ENCODE data around the gene CSF1.

CSF1 gene

DNA sequence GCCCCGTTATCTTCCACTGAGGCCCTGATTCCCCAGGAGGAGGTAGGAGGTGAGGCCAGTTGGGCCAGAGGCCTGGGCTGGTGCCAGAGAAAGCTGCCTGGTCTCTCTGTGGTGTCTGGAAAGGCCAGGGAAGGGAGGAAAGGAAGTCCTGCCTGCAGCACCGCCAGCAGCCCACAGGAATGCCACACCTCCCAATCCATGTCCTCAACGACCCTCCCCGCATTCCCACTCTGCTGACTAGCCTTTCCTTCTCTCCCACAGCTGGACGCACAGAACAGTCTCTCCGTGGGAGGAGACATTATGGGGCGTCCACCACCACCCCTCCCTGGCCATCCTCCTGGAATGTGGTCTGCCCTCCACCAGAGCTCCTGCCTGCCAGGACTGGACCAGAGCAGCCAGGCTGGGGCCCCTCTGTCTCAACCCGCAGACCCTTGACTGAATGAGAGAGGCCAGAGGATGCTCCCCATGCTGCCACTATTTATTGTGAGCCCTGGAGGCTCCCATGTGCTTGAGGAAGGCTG lies 18.0 kb downstream of the CSF1 start:
- Histone ChIP-seq H3K18ac (ENCODE audit: low read depth in 1 of 2, low read length in 2 of 2) (peak overlapping the region; percentile 70 to 78), H3K9ac (ENCODE audit: low read length) (peak overlapping the region; percentile 45), H3K9me3 (ENCODE audit: control insufficient read depth, low read length) (peaks cover 9% of the 10 kb centered on the region), H3K79me1 (replicated peaks; ENCODE audit: low read length, poor library complexity, severe bottlenecking) (no peaks in the 10 kb centered on the region), H3K4me2 (ENCODE audit: low read length, poor library complexity, severe bottlenecking) (no peak overlapping the region), H4K91ac (ENCODE audit: low read length) (peak overlapping the region; percentile 74), H2AK5ac (ENCODE audit: low read length, severe bottlenecking) (peak overlapping the region; percentile 46), H2BK12ac (ENCODE audit: low read length in 2 of 2) (peak overlapping the region; percentile 16 to 82), H3K4ac (ENCODE audit: low read depth in 1 of 2, low read length in 2 of 2) (peak overlapping the region; percentile 74 to 77), H3K27me3 (ENCODE audit: control insufficient read depth in 1 of 2, insufficient read depth in 1 of 2, low read length in 2 of 2) (no peaks in the 10 kb centered on the region), H3K23ac (ENCODE audit: low read length in 2 of 2) (no peak overlapping the region), H2BK120ac (ENCODE audit: low read depth, low read length) (no peak overlapping the region), H3K4me3 (ENCODE audit: insufficient read depth in 1 of 2, low read depth in 1 of 2, low read length in 2 of 2) (no peak overlapping the region), H2AFZ (ENCODE audit: low read depth, low read length) (no peak overlapping the region), H3K4me1 (ENCODE audit: control insufficient read depth, insufficient read depth, low read depth, low read length) (peaks cover 38% of the 10 kb centered on the region), H2BK5ac (ENCODE audit: low read depth, low read length, poor library complexity, severe bottlenecking) (no peak overlapping the region), H3K14ac (ENCODE audit: low read length in 2 of 2) (peak overlapping the region in 1 of 2 experiments; percentile 9), H2BK15ac (ENCODE audit: low read depth, poor library complexity, severe bottlenecking) (no peak overlapping the region), H3K27ac (ENCODE audit: low read length, poor library complexity, severe bottlenecking) (peak overlapping the region; percentile 47), H3K36me3 (ENCODE audit: control insufficient read depth in 1 of 2, insufficient read depth in 2 of 2, low read depth in 1 of 2, low read length in 2 of 2) (peaks cover 63 to 64% of the 10 kb centered on the region in 2 experiments), H4K8ac (ENCODE audit: low read length) (peak overlapping the region; percentile 59)
- 47% methylated on average over 8 of the region's 8 CpGs for WGBS
- peak; percentile 66 for DNase-seq

DNA sequence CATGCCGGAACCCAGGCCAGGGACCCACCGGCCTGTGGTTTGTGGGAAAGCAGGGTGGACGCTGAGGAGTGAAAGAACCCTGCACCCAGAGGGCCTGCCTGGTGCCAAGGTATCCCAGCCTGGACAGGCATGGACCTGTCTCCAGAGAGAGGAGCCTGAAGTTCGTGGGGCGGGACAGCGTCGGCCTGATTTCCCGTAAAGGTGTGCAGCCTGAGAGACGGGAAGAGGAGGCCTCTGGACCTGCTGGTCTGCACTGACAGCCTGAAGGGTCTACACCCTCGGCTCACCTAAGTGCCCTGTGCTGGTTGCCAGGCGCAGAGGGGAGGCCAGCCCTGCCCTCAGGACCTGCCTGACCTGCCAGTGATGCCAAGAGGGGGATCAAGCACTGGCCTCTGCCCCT lies 18.5 kb downstream of the CSF1 start:
- H3K27me3 ChIP-seq (ENCODE audit: control insufficient read depth in 1 of 2, insufficient read depth in 1 of 2, low read length in 2 of 2): no peaks in the 10 kb centered on the region
- peak overlapping the region; percentile 83 for H4K8ac ChIP-seq (ENCODE audit: low read length)
- H3K4ac ChIP-seq (ENCODE audit: low read depth in 1 of 2, low read length in 2 of 2): peak overlapping the region; percentile 24 to 42
- H3K27ac ChIP-seq (ENCODE audit: low read length, poor library complexity, severe bottlenecking): peak overlapping the region; percentile 24
- H2AFZ ChIP-seq (ENCODE audit: low read depth, low read length): no peak overlapping the region
- 99% methylated on average over 11 of the region's 11 CpGs for WGBS
- no peak for DNase-seq
- H4K91ac ChIP-seq (ENCODE audit: low read length): peak overlapping the region; percentile 74
- no peak overlapping the region for H2BK5ac ChIP-seq (ENCODE audit: low read depth, low read length, poor library complexity, severe bottlenecking)
- peaks cover 43% of the 10 kb centered on the region for H3K4me1 ChIP-seq (ENCODE audit: control insufficient read depth, insufficient read depth, low read depth, low read length)
- peak overlapping the region; percentile 45 for H3K9ac ChIP-seq (ENCODE audit: low read length)
- H2BK15ac ChIP-seq (ENCODE audit: low read depth, poor library complexity, severe bottlenecking): no peak overlapping the region
- H3K4me3 ChIP-seq (ENCODE audit: insufficient read depth in 1 of 2, low read depth in 1 of 2, low read length in 2 of 2): no peak overlapping the region
- H2BK12ac ChIP-seq (ENCODE audit: low read length in 2 of 2): peak overlapping the region; percentile 27 to 82
- peak overlapping the region; percentile 33 for H2AK5ac ChIP-seq (ENCODE audit: low read length, severe bottlenecking)
- H3K14ac ChIP-seq (ENCODE audit: low read length in 2 of 2): peak overlapping the region in 1 of 2 experiments; percentile 56
- peaks cover 9% of the 10 kb centered on the region for H3K9me3 ChIP-seq (ENCODE audit: control insufficient read depth, low read length)
- H3K79me1 ChIP-seq (replicated peaks; ENCODE audit: low read length, poor library complexity, severe bottlenecking): no peaks in the 10 kb centered on the region
- H2BK120ac ChIP-seq (ENCODE audit: low read depth, low read length): no peak overlapping the region
- no peak overlapping the region for H3K4me2 ChIP-seq (ENCODE audit: low read length, poor library complexity, severe bottlenecking)
- H3K23ac ChIP-seq (ENCODE audit: low read length in 2 of 2): no peak overlapping the region
- peaks cover 57 to 58% of the 10 kb centered on the region in 2 experiments for H3K36me3 ChIP-seq (ENCODE audit: control insufficient read depth in 1 of 2, insufficient read depth in 2 of 2, low read depth in 1 of 2, low read length in 2 of 2)
- peak overlapping the region; percentile 70 to 78 for H3K18ac ChIP-seq (ENCODE audit: low read depth in 1 of 2, low read length in 2 of 2)

DNA sequence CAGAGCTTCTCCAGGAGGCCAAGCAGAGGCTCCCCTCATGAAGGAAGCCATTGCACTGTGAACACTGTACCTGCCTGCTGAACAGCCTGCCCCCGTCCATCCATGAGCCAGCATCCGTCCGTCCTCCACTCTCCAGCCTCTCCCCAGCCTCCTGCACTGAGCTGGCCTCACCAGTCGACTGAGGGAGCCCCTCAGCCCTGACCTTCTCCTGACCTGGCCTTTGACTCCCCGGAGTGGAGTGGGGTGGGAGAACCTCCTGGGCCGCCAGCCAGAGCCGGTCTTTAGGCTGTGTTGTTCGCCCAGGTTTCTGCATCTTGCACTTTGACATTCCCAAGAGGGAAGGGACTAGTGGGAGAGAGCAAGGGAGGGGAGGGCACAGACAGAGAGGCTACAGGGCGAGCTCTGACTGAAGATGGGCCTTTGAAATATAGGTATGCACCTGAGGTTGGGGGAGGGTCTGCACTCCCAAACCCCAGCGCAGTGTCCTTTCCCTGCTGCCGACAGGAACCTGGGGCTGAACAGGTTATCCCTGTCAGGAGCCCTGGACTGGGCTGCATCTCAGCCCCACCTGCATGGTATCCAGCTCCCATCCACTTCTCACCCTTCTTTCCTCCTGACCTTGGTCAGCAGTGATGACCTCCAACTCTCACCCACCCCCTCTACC lies 19.1 kb downstream of the CSF1 start:
- DNase-seq: no peak
- H4K91ac ChIP-seq (ENCODE audit: low read length): peak overlapping the region; percentile 24
- no peaks in the 10 kb centered on the region for H3K79me1 ChIP-seq (replicated peaks; ENCODE audit: low read length, poor library complexity, severe bottlenecking)
- peak overlapping the region in 1 of 2 experiments; percentile 56 for H3K14ac ChIP-seq (ENCODE audit: low read length in 2 of 2)
- no peak overlapping the region for H3K27ac ChIP-seq (ENCODE audit: low read length, poor library complexity, severe bottlenecking)
- peak overlapping the region in 1 of 2 experiments; percentile 42 for H3K4ac ChIP-seq (ENCODE audit: low read depth in 1 of 2, low read length in 2 of 2)
- peaks cover 9% of the 10 kb centered on the region for H3K9me3 ChIP-seq (ENCODE audit: control insufficient read depth, low read length)
- peak overlapping the region in 1 of 2 experiments; percentile 88 for H2BK12ac ChIP-seq (ENCODE audit: low read length in 2 of 2)
- no peak overlapping the region for H2BK120ac ChIP-seq (ENCODE audit: low read depth, low read length)
- H3K36me3 ChIP-seq (ENCODE audit: control insufficient read depth in 1 of 2, insufficient read depth in 2 of 2, low read depth in 1 of 2, low read length in 2 of 2): peaks cover 52 to 53% of the 10 kb centered on the region in 2 experiments
- no peak overlapping the region for H3K23ac ChIP-seq (ENCODE audit: low read length in 2 of 2)
- H3K4me1 ChIP-seq (ENCODE audit: control insufficient read depth, insufficient read depth, low read depth, low read length): peaks cover 46% of the 10 kb centered on the region
- H3K27me3 ChIP-seq (ENCODE audit: control insufficient read depth in 1 of 2, insufficient read depth in 1 of 2, low read length in 2 of 2): no peaks in the 10 kb centered on the region
- no peak overlapping the region for H3K4me2 ChIP-seq (ENCODE audit: low read length, poor library complexity, severe bottlenecking)
- peak overlapping the region; percentile 58 to 78 for H3K18ac ChIP-seq (ENCODE audit: low read depth in 1 of 2, low read length in 2 of 2)
- H2BK5ac ChIP-seq (ENCODE audit: low read depth, low read length, poor library complexity, severe bottlenecking): no peak overlapping the region
- H3K9ac ChIP-seq (ENCODE audit: low read length): no peak overlapping the region
- no peak overlapping the region for H4K8ac ChIP-seq (ENCODE audit: low read length)
- 93% methylated on average over 11 of the region's 11 CpGs for WGBS
- H2BK15ac ChIP-seq (ENCODE audit: low read depth, poor library complexity, severe bottlenecking): no peak overlapping the region
- no peak overlapping the region for H2AK5ac ChIP-seq (ENCODE audit: low read length, severe bottlenecking)
- no peak overlapping the region for H2AFZ ChIP-seq (ENCODE audit: low read depth, low read length)
- no peak overlapping the region for H3K4me3 ChIP-seq (ENCODE audit: insufficient read depth in 1 of 2, low read depth in 1 of 2, low read length in 2 of 2)

DNA sequence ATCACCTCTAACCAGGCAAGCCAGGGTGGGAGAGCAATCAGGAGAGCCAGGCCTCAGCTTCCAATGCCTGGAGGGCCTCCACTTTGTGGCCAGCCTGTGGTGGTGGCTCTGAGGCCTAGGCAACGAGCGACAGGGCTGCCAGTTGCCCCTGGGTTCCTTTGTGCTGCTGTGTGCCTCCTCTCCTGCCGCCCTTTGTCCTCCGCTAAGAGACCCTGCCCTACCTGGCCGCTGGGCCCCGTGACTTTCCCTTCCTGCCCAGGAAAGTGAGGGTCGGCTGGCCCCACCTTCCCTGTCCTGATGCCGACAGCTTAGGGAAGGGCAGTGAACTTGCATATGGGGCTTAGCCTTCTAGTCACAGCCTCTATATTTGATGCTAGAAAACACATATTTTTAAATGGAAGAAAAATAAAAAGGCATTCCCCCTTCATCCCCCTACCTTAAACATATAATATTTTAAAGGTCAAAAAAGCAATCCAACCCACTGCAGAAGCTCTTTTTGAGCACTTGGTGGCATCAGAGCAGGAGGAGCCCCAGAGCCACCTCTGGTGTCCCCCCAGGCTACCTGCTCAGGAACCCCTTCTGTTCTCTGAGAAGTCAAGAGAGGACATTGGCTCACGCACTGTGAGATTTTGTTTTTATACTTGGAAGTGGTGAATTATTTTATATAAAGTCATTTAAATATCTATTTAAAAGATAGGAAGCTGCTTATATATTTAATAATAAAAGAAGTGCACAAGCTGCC lies 19.8 kb downstream of the CSF1 start:
- 98% methylated on average over 6 of the region's 9 CpGs for WGBS
- no peaks in the 10 kb centered on the region for H3K79me1 ChIP-seq (replicated peaks; ENCODE audit: low read length, poor library complexity, severe bottlenecking)
- peak overlapping the region in 1 of 2 experiments; percentile 75 for H3K4ac ChIP-seq (ENCODE audit: low read depth in 1 of 2, low read length in 2 of 2)
- no peak overlapping the region for H2BK120ac ChIP-seq (ENCODE audit: low read depth, low read length)
- H2BK5ac ChIP-seq (ENCODE audit: low read depth, low read length, poor library complexity, severe bottlenecking): no peak overlapping the region
- no peak overlapping the region for H4K8ac ChIP-seq (ENCODE audit: low read length)
- H3K18ac ChIP-seq (ENCODE audit: low read depth in 1 of 2, low read length in 2 of 2): peak overlapping the region in 1 of 2 experiments; percentile 58
- no peak overlapping the region for H3K4me3 ChIP-seq (ENCODE audit: insufficient read depth in 1 of 2, low read depth in 1 of 2, low read length in 2 of 2)
- H3K4me2 ChIP-seq (ENCODE audit: low read length, poor library complexity, severe bottlenecking): no peak overlapping the region
- H2AK5ac ChIP-seq (ENCODE audit: low read length, severe bottlenecking): peak overlapping the region; percentile 14
- H3K9me3 ChIP-seq (ENCODE audit: control insufficient read depth, low read length): peaks cover 9% of the 10 kb centered on the region
- peak overlapping the region; percentile 65 for H3K27ac ChIP-seq (ENCODE audit: low read length, poor library complexity, severe bottlenecking)
- peaks cover 49% of the 10 kb centered on the region for H3K4me1 ChIP-seq (ENCODE audit: control insufficient read depth, insufficient read depth, low read depth, low read length)
- no peak overlapping the region for H2BK15ac ChIP-seq (ENCODE audit: low read depth, poor library complexity, severe bottlenecking)
- H3K23ac ChIP-seq (ENCODE audit: low read length in 2 of 2): no peak overlapping the region
- H2BK12ac ChIP-seq (ENCODE audit: low read length in 2 of 2): peak overlapping the region in 1 of 2 experiments; percentile 88
- H4K91ac ChIP-seq (ENCODE audit: low read length): peak overlapping the region; percentile 16
- H3K14ac ChIP-seq (ENCODE audit: low read length in 2 of 2): peak overlapping the region in 1 of 2 experiments; percentile 53
- H2AFZ ChIP-seq (ENCODE audit: low read depth, low read length): no peak overlapping the region
- H3K27me3 ChIP-seq (ENCODE audit: control insufficient read depth in 1 of 2, insufficient read depth in 1 of 2, low read length in 2 of 2): no peaks in the 10 kb centered on the region
- DNase-seq: no peak
- H3K36me3 ChIP-seq (ENCODE audit: control insufficient read depth in 1 of 2, insufficient read depth in 2 of 2, low read depth in 1 of 2, low read length in 2 of 2): peaks cover 45 to 46% of the 10 kb centered on the region in 2 experiments
- H3K9ac ChIP-seq (ENCODE audit: low read length): peak overlapping the region; percentile 28

Data from mesenchymal stem cell (in vitro differentiated cells and primary cell).